GM19324 (cell line): ENCODE measurements around the gene RFT1.

Experiments used
- ATAC-seq: cut with Tn5 transposase; IDR thresholded peaks from one replicate; pipeline ENCODE4 v1.9.1; 2021; ENCODE audit warnings: mild to moderate bottlenecking, moderate library complexity; ENCODE audit not compliant: unreplicated experiment, low FRiP score

RFT1 gene

DNA sequence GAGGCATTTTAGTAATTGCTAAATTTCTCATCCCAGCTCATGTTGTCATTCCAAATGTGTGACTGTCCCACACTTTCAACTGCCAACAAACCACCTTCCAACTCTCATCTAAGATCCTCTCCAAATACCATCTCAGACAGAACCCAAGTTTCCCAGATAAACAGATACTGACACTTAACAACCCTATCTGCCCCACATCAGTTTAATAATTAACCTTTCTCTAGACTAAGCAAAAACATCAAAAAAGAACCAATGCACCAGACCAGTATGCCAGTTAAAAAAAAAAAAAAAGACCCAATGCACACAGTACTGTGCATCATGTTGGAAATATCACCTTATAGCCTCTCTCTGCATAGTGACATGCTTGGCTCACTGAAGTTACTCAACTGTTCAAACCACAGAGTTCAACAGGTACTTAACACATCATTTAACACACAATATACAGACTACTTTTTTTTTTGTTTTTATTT, 89.8 kb downstream of the RFT1 start:
- ATAC-seq, result no peak

DNA sequence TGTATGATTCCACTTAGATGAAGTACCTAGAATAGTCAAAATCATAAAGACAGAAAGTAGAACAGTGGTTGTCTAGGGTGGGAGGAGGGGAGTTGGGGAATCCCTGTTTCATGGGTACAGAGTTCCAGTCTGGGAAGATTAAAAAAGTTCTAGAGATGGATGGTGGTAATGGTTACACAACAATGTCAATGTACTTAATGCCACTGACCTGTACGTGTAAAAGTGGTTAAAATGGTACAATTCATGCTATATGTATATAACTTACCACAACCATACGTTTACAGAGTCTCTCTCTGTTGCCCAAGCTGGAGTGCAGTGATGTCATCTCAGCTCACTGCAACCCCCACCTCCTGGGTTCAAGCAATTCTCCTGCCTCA, 90.9 kb downstream of the RFT1 start:
- ATAC-seq, result no peak

DNA sequence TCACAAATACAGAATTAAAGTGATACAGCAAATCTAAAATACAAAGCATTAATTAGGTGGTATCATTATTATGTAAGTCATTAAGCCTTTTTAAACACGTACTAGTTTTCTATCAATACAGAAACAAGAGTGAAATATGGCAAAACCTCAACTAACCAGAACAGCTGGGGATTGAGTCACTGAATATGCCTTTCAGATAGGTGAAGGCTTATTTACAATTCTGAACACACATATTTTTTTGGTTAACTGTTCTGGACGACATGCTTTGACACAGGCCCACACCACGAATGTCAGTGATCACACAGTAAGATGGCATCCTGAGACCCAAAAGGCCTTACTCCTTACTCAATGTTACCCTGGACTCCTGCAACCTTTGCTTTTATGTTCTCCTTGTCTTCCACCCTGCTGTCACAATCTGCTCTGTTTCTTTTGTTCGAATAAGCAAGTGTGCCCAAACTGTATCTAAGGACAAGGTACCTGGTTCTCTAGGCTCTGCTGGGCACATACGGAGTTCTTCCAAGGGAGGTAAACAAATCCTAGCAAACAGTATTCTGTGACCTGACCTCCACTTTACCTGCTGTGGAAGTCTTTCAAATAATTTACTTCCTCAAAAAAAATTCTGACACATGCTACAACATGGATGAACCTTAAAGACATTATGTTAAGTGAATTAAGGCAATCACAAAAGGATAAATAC, 91.4 kb downstream of the RFT1 start:
- ATAC-seq, result no peak
